GM18867 (cell line): Measurements from ENCODE around the gene PTGR1.

ENCODE experiments used
- ATAC-seq: cut with Tn5 transposase; IDR thresholded peaks from one replicate; pipeline ENCODE4 v1.9.1; 2021; ENCODE audit warnings: mild to moderate bottlenecking, moderate library complexity; ENCODE audit not compliant: unreplicated experiment

The PTGR1 gene

GRCh38 chr9:111542497-111543254 is 56.8 kb downstream of the PTGR1 start:
- ATAC-seq = no peak

DNA sequence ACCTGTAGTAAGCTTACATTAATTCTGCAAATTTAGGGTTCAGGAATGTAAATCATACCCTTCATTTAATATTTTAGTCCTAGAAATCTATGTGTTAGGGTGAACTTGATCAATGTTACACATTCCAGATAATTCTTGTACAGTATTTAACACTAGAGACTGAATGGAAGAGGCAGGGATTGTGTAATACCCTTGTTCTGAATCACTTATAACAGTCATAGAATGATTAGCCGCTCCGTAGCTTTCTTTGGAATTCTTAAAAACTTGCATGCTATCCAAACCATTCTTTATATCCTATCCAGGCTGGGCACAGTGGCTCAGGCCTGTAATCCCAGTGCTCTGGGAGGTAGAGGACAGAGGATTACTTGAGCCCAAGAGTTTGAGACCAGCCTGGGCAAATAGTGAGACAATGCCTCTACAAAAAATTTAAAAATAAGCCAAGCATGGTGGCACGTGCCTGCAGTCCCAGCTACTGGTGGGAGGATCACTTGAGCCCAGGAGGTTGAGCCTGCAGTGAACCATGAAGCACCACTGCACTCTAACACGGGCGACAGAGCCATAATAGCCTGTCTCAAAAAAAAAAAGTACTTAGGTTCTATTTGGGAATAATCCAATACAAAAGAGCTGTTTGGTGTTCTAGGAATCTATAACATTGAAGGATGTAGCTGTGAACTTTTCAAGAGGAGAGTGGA is 66.2 kb downstream of the PTGR1 start:
- ATAC-seq = no peak

DNA sequence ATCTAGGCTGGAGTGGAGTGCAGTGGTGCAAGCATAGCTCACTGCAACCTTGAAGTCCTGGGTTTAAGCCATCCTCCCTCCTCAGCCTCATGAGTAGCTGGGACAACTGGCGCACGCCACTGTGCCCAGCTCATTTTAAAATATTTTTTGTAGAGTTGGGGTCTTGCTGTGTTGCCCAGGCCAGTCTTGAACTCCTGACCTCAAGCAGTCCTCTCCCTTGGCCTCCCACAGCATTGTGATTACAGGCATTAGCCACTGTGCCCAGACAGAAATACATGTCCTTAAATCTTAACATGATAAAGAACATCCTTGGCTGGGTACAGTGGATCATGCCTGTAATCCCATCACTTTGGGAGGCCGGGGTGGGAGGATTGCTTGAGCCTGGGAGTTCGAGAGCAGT is 67.7 kb downstream of the PTGR1 start:
- no peak for ATAC-seq

- ATAC-seq = no peak
These were observed 69.7 kb downstream of the PTGR1 start for GRCh38 chr9:111529787-111530186.

GRCh38 chr9:111527347-111527746 is 72.1 kb downstream of the PTGR1 start:
- ATAC-seq = no peak

GRCh38 chr9:111525056-111525977 is 74.1 kb downstream of the PTGR1 start, which contains the start of gene ZNF483:
TSS of gene ZNF483 (plus strand) at chr9:111525179. CDS start at chr9:111527396, 2,217 bp downstream.
- peak; percentile 44 for ATAC-seq

DNA sequence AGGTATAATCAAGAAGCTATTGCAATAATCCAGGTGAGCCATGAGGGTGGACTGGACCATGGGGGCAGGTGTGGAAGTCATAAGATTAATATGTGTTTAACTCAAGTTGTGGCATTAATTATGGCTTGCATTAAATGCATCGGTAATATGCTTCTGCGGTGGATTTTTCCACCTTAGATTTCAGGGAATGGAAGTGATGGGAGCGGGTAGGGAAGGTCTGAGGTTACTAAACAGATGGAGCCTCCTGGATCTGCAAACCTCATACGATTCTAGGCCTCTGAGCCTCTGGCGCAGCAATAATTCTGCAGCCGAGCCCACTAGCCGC is 74.8 kb downstream of the PTGR1 start:
- ATAC-seq = no peak

GRCh38 chr9:111516061-111516465 is 83.4 kb downstream of the PTGR1 start:
- no peak for ATAC-seq

GRCh38 chr9:111514967-111515366 is 84.5 kb downstream of the PTGR1 start:
- ATAC-seq = no peak
